Peyer's patch (tissue), 4 donors: ENCODE measurements around the gene C2orf92. TPM values are rescaled to one million over a fixed set of nuclear protein-coding genes. Genes with fewer than 3 reads are reported as not detected.
"Not testable (repeated sequence)": the region's sequence is repeated elsewhere in the genome, so short reads cannot be mapped to it uniquely, and the experiment has no call there.

Experiments used
- DNase-seq, 3 donors: peaks; one replicate each; pipeline ENCODE4 v3.0.0-alpha.2; 2017 to 2019
- H3K27ac ChIP-seq, 4 donors: fragments of 200-600 bp; sonication (generic); one replicate each; pipeline ENCODE4 v1.5.1; 2016 to 2019
- H3K27me3 ChIP-seq, 2 donors: fragments of 200-600 bp; sonication (generic); one replicate each; pipeline ENCODE4 v1.5.1; 2019
- H3K36me3 ChIP-seq, 3 donors: fragments of 200-600 bp; sonication (generic); one replicate each; pipeline ENCODE4 v1.5.1; 2016 to 2019
- H3K4me1 ChIP-seq, 4 donors: fragments of 200-600 bp; sonication (generic); one replicate each; pipeline ENCODE4 v1.5.1; 2016 to 2019
- H3K4me3 ChIP-seq, 4 donors: fragments of 200-600 bp; sonication (generic); 1 replicate in 3 of 4; 2 replicates in 1 of 4; pipeline ENCODE4 v1.5.1; 2016 to 2019; ENCODE audit warnings: mild to moderate bottlenecking in 1 of 4
- H3K9me3 ChIP-seq, 4 donors: fragments of 200-600 bp; sonication (generic); one replicate each; pipeline ENCODE4 v1.5.1; 2016 to 2019; ENCODE audit warnings: mild to moderate bottlenecking in 1 of 4
- POLR2A ChIP-seq, 2 donors: fragments of 450-650 bp; IDR thresholded peaks; one replicate each; pipeline ENCODE4 v1.5.1; 2017; ENCODE audit warnings: antibody characterized with exemption in 2 of 2, mild to moderate bottlenecking in 2 of 2, moderate library complexity in 2 of 2
- total RNA-seq, 4 donors: library from RNA; depleted of rRNA; stranded (reverse); fragments of >200 nt; gene quantifications; one replicate each; pipeline ENCODE4 v1.1.0, GENCODE V29; 2016
- TF ChIP-seq, protein P1 (sequence below), 6 experiments: fragments of 450-650 bp in 4 of 6; fragments of 200-600 bp in 2 of 6; sonication (generic) in 1 of 6; IDR thresholded peaks; one replicate each; pipeline ENCODE4 v1.5.1; 2017 to 2019; ENCODE audit warnings: antibody characterized with exemption in 6 of 6, mild to moderate bottlenecking in 3 of 6, moderate library complexity in 1 of 6

The C2orf92 gene
- total RNA-seq, 4 donors from 2014 or later = 5.3 to 70.1 (median 25.5) TPM

DNA sequence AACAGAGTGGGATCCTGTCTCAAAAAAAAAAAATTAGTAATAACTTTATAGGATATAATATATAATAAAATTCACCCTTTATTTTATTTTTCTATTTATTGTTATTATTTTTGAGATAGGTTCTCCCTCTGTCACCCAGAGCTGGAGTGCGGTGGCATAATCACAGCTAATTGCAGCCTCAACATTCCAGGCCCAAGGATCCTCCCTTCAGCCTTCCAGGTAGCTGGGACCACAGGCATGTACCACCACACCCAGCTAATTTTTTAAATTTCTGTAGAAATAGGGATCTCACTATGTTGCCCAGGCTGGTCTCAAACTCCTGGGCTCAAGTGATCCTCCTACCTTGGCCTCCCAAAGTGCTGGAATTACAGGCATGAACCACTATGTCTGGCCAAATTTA is 958 bp downstream of the C2orf92 start:
- H3K27ac ChIP-seq = no peak overlapping the region
- no peaks in the 10 kb centered on the region for H3K27me3 ChIP-seq
- no peaks in the 10 kb centered on the region for H3K4me1 ChIP-seq
- no peaks in the 10 kb centered on the region for H3K9me3 ChIP-seq
- DNase-seq = no peak
- no peak overlapping the region for H3K4me3 ChIP-seq
- H3K36me3 ChIP-seq = no peaks in the 10 kb centered on the region
- TF ChIP-seq POLR2A (IDR thresholded peaks at IDR 0.05) = no peak
- TF ChIP-seq, protein P1, sequence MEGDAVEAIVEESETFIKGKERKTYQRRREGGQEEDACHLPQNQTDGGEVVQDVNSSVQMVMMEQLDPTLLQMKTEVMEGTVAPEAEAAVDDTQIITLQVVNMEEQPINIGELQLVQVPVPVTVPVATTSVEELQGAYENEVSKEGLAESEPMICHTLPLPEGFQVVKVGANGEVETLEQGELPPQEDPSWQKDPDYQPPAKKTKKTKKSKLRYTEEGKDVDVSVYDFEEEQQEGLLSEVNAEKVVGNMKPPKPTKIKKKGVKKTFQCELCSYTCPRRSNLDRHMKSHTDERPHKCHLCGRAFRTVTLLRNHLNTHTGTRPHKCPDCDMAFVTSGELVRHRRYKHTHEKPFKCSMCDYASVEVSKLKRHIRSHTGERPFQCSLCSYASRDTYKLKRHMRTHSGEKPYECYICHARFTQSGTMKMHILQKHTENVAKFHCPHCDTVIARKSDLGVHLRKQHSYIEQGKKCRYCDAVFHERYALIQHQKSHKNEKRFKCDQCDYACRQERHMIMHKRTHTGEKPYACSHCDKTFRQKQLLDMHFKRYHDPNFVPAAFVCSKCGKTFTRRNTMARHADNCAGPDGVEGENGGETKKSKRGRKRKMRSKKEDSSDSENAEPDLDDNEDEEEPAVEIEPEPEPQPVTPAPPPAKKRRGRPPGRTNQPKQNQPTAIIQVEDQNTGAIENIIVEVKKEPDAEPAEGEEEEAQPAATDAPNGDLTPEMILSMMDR (IDR thresholded peaks at IDR 0.05) = no peak

GRCh38 chr2:97671526-97671925 is 2.0 kb downstream of the C2orf92 start:
- H3K27me3 ChIP-seq = no peaks in the 10 kb centered on the region
- H3K36me3 ChIP-seq = no peaks in the 10 kb centered on the region
- H3K27ac ChIP-seq = no peak overlapping the region
- no peaks in the 10 kb centered on the region for H3K9me3 ChIP-seq
- DNase-seq = no peak
- TF ChIP-seq POLR2A (IDR thresholded peaks at IDR 0.05) = no peak
- TF ChIP-seq, protein P1 (IDR thresholded peaks at IDR 0.05) = no peak
- H3K4me1 ChIP-seq = no peaks in the 10 kb centered on the region
- no peak overlapping the region for H3K4me3 ChIP-seq

GRCh38 chr2:97672606-97673140 is 3.2 kb downstream of the C2orf92 start:
- not testable (repeated sequence) for H3K27me3 ChIP-seq, H3K27ac ChIP-seq, H3K9me3 ChIP-seq, H3K4me3 ChIP-seq, H3K4me1 ChIP-seq, H3K36me3 ChIP-seq, DNase-seq

- Histone ChIP-seq H3K9me3 (no peaks in the 10 kb centered on the region), H3K4me3 (no peak overlapping the region), H3K27me3 (no peaks in the 10 kb centered on the region), H3K27ac (no peak overlapping the region), H3K36me3 (no peaks in the 10 kb centered on the region), H3K4me1 (no peaks in the 10 kb centered on the region)
- TF ChIP-seq, protein P1 (IDR thresholded peaks at IDR 0.05) = no peak
- no peak for TF ChIP-seq POLR2A (IDR thresholded peaks at IDR 0.05)
- DNase-seq = no peak
Observed at GRCh38 chr2:97673182-97673914, 3.8 kb downstream of the C2orf92 start.

DNA sequence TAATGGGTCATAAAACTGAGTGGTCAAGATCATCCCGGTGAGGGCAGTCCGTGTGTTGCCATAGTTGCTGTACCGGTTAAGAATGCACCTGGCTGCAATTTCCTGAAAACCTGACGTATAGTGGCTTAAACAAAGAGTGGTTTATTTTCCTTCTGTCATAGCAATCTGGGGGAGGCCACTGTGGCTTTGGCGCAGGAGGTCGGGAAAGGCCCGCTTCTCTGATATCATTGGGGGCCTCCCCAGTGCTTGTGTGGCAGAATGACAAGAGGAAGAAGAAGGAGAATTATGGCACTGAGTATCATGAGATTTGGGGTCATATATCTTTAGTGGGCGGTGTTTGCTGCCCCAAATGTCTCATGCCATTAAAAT is 4.4 kb downstream of the C2orf92 start:
- Histone ChIP-seq H3K4me3 (no peak overlapping the region), H3K9me3 (no peaks in the 10 kb centered on the region), H3K36me3 (no peaks in the 10 kb centered on the region), H3K27ac (no peak overlapping the region), H3K27me3 (no peaks in the 10 kb centered on the region), H3K4me1 (no peaks in the 10 kb centered on the region)
- TF ChIP-seq, protein P1 (IDR thresholded peaks at IDR 0.05) = no peak
- TF ChIP-seq POLR2A (IDR thresholded peaks at IDR 0.05) = no peak
- DNase-seq = no peak

DNA sequence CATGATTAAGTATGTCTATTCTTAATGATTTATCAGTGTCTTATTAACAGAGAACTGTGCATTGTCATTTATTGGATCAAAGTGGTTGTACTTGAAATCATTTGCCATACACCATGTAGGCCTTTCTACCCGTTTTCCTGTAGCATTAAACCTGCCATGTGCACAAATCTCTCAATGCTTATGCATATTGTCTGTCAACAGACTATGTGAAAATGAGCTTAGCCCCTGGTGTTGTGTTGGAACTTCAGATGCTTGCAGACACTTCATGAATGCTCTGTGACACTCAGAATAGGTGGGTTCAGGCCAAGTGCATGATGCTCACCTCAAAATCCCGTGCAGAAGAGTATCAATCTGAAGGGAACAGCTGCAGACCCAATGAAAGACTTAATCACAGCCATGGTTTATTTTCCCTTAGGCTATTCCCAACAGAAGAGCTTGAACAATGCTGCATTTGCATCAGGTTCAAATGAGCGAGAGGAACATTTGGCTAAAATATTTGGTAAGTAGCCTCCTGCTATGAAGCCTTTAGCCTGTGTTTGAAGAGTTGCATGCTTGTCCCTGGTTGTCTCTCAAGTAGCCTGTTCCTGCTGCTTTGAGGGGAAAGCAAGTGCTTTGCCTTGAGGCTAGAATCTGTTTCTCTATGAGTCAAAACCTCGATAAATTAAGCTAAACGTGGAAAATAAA is 6.1 kb downstream of the C2orf92 start:
- no peaks in the 10 kb centered on the region for H3K36me3 ChIP-seq
- no peak overlapping the region for H3K27ac ChIP-seq
- no peak for DNase-seq
- H3K4me3 ChIP-seq = no peak overlapping the region
- no peaks in the 10 kb centered on the region for H3K9me3 ChIP-seq
- TF ChIP-seq, protein P1 (IDR thresholded peaks at IDR 0.05) = no peak
- no peak for TF ChIP-seq POLR2A (IDR thresholded peaks at IDR 0.05)
- H3K4me1 ChIP-seq = no peaks in the 10 kb centered on the region
- H3K27me3 ChIP-seq = no peaks in the 10 kb centered on the region
